NCI-H1436 (cell line): ENCODE results near the gene PCAT7.

ENCODE experiments used
- DNase-seq: peaks from one replicate; lab custom pipeline; 2025; lab: John Stamatoyannopoulos, UW

Gene PCAT7

GRCh38 chr9:94603259-94604160 is 48.6 kb downstream of the PCAT7 start:
- peak; percentile 55 for DNase-seq

GRCh38 chr9:94606646-94607422 is 52.0 kb downstream of the PCAT7 start:
- no peak for DNase-seq

- no peak for DNase-seq
These were observed 52.5 kb downstream of the PCAT7 start for GRCh38 chr9:94607423-94607691.

- no peak for DNase-seq
These were observed 55.3 kb downstream of the PCAT7 start for GRCh38 chr9:94610181-94610606.

GRCh38 chr9:94611638-94612068 is 56.8 kb downstream of the PCAT7 start:
- DNase-seq = no peak

- no peak for DNase-seq
These were observed 57.2 kb downstream of the PCAT7 start for GRCh38 chr9:94612071-94612470.

GRCh38 chr9:94613003-94613402 is 58.1 kb downstream of the PCAT7 start:
- no peak for DNase-seq

GRCh38 chr9:94619026-94619425 is 64.1 kb downstream of the PCAT7 start:
- no peak for DNase-seq
